Left hindlimb (tissue), 1 donor: Measurements from ENCODE around the gene TMA7.

ENCODE experiments used
- DNase-seq: peaks from one replicate; pipeline ENCODE4 v3.0.0-alpha.2; 2018

TMA7 gene

GRCh38 chr3:48423883-48424695 is 16.0 kb upstream of the TMA7 start:
- no peak for DNase-seq

DNA sequence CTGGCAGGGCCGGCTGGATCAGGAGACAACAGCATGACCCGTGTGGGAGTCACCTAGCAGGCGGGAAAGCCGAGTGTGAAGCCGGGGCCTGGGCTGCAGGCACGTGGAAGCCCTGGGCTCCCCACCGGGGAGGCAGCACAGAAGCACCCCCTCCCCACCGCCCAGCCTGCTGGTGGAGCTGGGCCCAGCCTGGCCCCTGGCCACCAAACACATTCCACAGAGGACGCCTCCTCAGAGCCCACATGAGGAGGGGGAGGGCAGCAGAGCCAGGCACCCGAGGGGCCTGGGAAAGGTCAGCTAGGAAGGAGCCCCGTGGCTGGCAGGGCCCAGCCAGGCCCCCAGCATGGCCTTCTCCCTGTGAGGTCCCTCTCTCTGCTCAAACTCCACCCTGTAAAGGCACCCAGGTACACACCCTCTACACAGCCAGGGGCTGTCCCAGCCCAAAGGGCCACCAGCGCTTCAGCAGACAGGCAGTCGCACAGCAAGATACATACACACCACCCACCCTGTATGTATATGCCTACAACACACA is 14.7 kb upstream of the TMA7 start:
- peak; percentile 59 for DNase-seq

DNA sequence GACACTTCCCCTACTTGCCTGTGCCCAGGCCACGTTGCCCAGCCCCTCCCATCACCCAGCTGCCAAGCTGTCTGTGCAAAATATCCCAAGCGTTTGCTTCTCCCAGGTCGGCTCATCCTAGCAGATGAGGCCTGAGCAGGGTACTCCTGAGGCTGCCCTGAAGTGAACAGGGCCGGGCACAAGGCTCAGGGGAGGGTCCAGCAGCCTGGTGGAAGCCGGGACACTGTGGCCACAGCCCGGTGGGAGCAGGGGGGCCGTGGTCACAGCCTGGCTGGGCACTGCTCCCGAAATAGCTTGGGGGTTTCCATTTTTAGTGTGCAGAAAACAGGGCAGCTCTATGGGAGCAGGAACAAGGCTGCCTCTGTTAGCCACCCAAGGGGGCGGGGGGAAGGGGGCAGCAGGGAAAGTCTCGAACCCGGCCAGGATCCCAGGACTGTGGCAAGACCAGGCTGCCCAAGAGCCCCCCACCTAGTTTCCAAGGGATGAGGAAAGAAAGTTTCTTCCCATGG is 13.6 kb upstream of the TMA7 start:
- DNase-seq = peak; percentile 85

- DNase-seq = no peak
These were observed 13.0 kb upstream of the TMA7 start for GRCh38 chr3:48426944-48427629.

GRCh38 chr3:48427630-48427962 is 12.5 kb upstream of the TMA7 start:
- DNase-seq = peak; percentile 31

DNA sequence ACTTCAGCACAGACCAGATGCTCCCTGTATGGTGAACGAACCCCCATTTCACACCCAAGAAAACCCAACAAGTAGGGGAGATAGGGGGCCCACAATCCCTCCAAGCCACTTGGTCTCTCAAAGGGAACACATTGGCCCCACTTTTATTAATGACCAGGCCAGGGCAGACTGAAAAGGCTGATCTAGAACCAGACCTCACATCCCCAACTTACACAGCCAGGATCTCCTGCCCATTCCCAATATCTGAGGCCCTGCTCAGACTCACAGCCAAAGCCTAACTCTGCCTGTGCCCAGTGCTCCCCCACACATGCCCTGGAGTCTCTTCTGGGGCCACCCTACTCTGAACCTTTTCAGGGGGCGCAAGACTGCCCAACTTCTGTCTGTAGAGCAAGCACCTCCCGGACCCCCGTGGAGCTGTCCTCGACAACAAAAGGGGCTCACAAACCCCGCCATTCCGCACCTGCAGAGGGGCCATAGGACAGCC is 11.9 kb upstream of the TMA7 start:
- DNase-seq = no peak

DNA sequence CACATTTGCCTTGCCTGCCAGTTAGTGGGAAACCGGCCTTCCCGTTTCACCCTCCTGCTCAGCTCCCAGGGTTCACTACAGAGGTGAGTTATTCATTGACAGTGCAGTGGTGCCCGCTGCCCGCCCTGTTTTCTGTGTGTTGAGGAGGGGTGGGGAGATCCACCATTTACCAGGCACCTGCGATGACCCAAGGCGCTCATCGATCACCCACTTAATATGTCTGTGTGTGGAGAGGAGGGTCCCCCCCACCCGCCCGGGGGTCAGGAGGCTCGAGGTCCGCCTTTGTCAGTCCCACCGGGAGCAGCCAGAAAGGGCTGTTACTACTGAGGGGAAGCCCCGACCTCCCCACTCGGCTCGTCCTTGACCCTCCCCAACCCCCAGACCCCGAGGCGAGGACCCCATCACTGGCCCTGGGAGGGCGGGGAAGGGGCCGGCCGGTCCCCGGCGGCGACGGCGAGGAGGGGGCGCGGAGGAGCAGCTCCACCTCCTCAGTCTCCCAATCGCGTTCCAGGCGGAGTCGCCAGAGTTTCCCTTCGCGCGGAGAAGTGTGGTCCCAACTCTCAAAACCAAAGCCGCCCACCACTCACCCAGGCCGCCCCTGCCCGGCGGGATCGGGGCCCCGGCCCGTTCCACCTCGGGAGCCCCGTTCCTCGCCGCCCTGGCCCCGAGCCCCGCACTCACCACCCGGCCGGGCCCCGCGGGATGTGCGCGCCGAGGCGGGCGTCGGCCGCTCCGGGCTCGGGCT is 11.3 kb upstream of the TMA7 start:
- peak; percentile 81 for DNase-seq

- DNase-seq = peak; percentile 67
These were observed 10.6 kb upstream of the TMA7 start for GRCh38 chr3:48429317-48429959.

DNA sequence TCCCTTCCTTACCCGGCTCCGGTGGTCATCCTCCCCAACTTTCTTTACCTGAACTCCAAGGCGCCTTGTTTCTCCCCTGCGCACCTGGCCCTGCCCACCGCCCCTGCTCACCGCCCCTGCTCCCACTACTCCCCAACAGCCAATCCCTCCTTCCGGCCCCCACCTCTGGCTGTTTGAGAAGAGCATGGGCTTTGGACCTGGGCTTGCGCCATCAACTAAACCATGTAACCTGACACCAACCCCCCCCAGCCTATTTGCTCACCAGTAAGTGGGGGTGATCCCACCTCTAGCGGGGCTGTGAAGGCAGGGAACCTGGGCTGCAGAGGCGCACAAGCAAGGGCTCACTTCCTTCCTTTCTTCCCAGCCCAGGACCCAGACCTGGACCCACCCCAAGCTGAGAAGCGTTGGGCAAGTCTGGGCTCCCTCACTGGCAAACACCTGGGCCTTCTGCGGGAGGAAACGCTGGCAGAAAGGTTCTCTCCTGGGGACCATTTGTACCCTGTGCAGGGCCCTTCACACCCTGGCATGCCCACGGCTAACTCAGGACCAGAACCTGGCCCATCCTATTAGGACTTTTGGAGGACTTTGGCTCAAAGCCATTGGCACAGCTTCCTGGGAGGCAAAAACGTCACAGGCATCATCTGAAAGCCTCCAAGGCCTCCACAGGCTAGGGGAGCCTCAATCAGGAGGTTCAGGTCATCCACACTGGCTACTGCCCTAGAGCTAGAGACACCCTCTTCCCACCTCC is 9.9 kb upstream of the TMA7 start, which contains the start of gene PLXNB1:
Gene PLXNB1, minus strand, starts transcription at position 127 of the 748 bp plus-strand sequence. CDS start 5,475 bp downstream, outside the sequence.
- peak; percentile 76 for DNase-seq

GRCh38 chr3:48430708-48431101 is 9.4 kb upstream of the TMA7 start:
- DNase-seq = peak; percentile 22

GRCh38 chr3:48431224-48432029 is 8.6 kb upstream of the TMA7 start:
- DNase-seq = peak; percentile 23

DNA sequence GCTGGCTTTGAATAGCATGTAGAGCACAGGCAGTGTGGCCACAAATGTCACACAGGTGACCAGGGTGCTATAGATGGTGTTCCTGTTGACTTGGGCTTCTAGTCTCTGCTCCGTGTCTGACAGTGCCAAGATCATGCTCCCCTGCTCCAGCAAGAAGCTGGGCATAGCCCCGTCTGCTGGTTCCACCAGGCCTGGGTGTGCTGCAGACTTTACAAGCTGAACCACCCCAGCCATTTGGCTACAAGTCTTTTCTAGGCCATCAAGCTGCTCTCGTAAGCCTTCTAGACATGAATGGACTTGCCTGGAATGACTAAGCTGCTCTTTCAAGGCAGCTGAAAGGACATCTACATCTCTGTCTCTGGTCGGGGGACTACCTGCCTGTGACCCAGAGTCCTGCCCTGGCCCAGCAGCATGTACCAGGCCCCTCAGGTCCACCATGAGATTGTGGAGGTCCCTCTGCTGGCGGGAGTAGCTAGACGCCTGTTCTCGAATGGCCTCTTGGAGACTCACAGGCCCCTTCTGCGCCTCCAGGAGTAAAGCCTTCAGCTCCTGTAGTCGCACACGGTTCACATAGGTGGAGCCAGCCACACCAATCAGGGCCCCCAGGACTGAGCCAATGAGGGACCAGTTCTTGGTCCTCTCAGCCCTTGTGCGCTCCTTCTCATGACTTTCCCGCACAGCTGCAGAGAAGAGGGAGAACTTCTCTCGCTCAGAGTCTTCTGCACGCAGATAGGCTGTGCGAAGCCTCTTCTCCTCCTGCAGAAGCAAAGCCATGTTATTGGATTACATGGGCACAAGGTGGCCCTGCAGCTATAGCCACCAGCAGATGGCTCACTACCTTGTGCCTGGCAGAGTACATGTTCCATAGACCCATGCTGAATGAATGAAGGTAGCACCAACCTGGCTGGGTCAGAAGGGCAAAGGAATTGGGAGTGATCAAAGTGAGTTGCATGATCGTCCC is 7.4 kb upstream of the TMA7 start:
- DNase-seq = no peak

DNA sequence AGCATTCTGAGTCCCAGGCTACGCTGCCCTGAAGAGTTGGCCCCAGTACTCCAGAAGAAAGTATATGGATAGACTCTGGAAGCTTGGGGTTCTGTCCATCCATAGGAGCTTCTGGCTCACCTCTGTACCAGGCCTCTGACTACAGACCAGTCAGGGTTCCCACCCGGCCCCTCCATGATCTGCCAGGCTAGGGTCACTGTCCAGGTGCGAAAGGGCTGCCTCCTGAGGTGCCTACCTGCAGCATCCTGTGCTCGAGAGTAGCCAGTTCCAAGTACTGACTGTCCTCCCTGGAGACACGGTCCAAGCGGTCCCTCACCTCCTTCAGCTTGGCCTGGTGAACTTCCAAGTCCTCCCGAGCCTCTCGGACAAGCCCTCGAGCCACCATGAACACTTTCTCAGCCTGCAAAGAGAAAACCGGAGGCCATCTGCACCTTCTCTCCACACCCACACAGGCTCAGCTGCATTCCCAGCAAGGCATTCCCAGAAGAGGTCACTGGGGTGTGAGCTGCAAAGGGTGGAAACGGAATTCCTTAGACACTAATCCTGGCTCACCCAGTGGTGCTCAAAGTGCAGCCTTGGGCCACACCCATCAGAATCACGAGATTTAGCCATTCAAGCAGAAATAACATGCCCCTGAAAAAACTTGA is 6.5 kb upstream of the TMA7 start:
- no peak for DNase-seq

DNA sequence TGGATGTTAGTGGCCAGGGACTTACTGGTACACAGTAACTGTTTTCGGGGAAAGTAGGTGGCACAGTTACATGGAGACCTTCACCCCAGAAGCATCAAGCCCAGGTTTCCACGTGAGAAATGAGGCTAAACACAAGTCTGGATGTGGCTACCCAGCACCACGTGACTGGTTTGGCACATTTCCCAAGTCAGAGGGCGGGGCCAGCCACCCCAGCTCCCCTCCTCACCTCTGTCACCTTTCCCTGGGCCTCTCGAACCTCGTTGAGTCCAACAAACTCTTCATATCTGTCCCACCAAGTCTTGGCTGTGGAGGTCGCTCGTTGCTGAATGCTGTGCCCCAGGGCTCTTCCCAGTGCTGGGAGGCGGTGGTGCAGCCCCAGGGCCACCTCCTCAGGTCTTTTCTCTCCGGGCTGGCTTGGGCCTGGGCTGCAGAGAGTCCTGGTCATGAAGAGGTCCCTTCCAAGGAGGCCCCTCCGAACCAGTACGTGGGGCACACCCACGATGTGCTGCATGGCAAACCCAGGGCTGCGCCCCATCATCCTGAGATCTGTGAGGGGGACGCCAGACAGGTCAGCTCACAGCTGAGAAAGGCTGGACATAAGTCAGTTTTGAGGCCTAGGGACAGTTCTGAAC is 5.3 kb upstream of the TMA7 start:
- DNase-seq = no peak

GRCh38 chr3:48435223-48435595 is 4.8 kb upstream of the TMA7 start:
- no peak for DNase-seq

GRCh38 chr3:48435774-48436476 is 4.1 kb upstream of the TMA7 start:
- peak; percentile 81 for DNase-seq

- no peak for DNase-seq
These were observed 3.6 kb upstream of the TMA7 start for GRCh38 chr3:48436477-48436787.

GRCh38 chr3:48436855-48437254 is 3.2 kb upstream of the TMA7 start:
- no peak for DNase-seq
